Hematopoietic multipotent progenitor cell treated with erythropoietin and hydrocortisone succinate and interleukin-3 and kit ligand, for 6 days (in vitro differentiated cells): Measurements from ENCODE around the gene ZNF662.

ENCODE experiments used
- DNase-seq: peaks from one replicate; pipeline ENCODE4 v3.0.0-alpha.2; 2015

The ZNF662 gene

GRCh38 chr3:42942693-42943092, 36.8 kb downstream of the ZNF662 start:
- no peak for DNase-seq

GRCh38 chr3:42946050-42946449, 40.1 kb downstream of the ZNF662 start:
- no peak for DNase-seq

- no peak for DNase-seq
These were observed 51.6 kb downstream of the ZNF662 start for GRCh38 chr3:42957573-42957972.

- peak; percentile 28 for DNase-seq
These were observed 54.3 kb downstream of the ZNF662 start for GRCh38 chr3:42960282-42960681.

- DNase-seq, result no peak
These were observed 54.8 kb downstream of the ZNF662 start for GRCh38 chr3:42960786-42961185.

GRCh38 chr3:42961633-42962032, 55.7 kb downstream of the ZNF662 start:
- DNase-seq, result peak; percentile 74

GRCh38 chr3:42963269-42963668, 57.3 kb downstream of the ZNF662 start:
- DNase-seq, result no peak

- DNase-seq, result no peak
These were observed 58.3 kb downstream of the ZNF662 start for GRCh38 chr3:42964266-42964665.
